AG10803 (cell line): ENCODE results near the gene AIDA.

Experiments used
- DNase-seq: peaks from one replicate; pipeline ENCODE4 v3.0.0; 2010; ENCODE audit warnings: low read depth
- H3K4me3 ChIP-seq: 2 replicates; pipeline ENCODE4 v1.5.1; 2011; ENCODE audit warnings: mild to moderate bottlenecking, low read length, control low read depth
- TF ChIP-seq, protein P1 (sequence below): conservative IDR thresholded peaks from 2 replicates; pipeline ENCODE4 v1.5.1; 2011; ENCODE audit warnings: mild to moderate bottlenecking, low read length, control low read depth, inconsistent platforms

Gene AIDA

GRCh38 chr1:222618880-222619596 lies 93.3 kb downstream of the AIDA start:
- TF ChIP-seq, protein P1, sequence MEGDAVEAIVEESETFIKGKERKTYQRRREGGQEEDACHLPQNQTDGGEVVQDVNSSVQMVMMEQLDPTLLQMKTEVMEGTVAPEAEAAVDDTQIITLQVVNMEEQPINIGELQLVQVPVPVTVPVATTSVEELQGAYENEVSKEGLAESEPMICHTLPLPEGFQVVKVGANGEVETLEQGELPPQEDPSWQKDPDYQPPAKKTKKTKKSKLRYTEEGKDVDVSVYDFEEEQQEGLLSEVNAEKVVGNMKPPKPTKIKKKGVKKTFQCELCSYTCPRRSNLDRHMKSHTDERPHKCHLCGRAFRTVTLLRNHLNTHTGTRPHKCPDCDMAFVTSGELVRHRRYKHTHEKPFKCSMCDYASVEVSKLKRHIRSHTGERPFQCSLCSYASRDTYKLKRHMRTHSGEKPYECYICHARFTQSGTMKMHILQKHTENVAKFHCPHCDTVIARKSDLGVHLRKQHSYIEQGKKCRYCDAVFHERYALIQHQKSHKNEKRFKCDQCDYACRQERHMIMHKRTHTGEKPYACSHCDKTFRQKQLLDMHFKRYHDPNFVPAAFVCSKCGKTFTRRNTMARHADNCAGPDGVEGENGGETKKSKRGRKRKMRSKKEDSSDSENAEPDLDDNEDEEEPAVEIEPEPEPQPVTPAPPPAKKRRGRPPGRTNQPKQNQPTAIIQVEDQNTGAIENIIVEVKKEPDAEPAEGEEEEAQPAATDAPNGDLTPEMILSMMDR: no peak

More at GRCh38 chr1:222618880-222619596, 93.3 kb downstream of the AIDA start:
- DNase-seq: peak; percentile 24
- peak overlapping the region; percentile 83 for H3K4me3 ChIP-seq
